Measurements from ENCODE around the gene RANBP1. TPM values are rescaled to one million over a fixed set of nuclear protein-coding genes. Genes with fewer than 3 reads are reported as not detected.

RANBP1 gene
- total and polyA plus RNA-seq, 9 of the 15 experiments (the other 6 are each of a cell fraction or from before 2014, with no cell fraction given) = 162 to 2,891 (median 1,289) TPM

DNA sequence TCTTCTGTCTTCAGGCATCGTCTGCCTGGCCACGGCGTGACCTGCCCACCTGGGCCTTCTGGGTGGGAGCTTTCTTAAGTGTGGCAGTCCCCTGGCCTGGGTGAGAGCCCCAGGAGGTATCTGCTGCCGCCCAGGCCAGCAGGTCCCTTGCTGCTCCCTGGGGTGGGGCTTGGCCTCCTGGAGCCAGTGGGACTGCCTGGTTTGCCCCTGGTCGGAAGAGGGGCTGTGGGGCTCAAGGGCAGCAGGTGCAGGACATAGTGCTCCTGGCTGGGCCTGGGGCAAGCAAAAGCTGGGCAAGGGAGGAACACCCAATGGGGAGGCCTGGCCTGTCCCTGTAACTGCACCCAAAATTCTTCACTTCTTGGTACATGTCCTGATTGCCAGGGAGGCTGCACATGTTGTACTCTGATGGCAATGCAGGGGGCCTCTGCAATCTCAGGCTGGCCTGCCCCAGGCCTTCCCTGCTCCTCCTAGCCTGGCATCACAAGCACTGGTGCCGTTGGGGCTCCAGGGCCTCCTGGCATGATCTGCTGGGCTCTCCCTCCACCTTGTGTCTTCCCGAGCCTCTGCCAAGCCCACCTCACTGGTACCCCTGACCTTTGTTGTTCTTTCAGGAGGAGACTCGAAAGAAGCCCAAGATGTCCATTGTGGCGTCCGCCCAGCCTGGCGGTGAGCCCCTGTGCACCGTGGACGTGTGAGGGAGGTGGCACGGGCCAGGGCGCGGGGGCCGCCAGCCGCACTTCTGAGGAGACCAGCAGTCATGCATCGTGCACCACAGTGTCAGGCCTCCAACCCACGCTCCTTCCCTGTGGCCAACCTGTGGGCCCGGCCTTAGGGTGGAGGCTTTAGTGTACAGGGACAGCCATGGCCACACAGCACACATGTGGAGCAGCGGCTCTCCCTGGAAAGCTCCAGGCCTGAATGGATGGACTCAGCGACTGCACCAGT, 6.2 kb upstream of the RANBP1 start (continued):
- TF ChIP-seq ZNF282 (CRISPR knock-in tag; IDR thresholded peaks at IDR 0.05) (no peak), POLR2A (conservative IDR thresholded peaks at IDR 0.05) (peak; percentile 65), ZNF778 (CRISPR knock-in tag; IDR thresholded peaks at IDR 0.05) (no peak), POLR2G (IDR thresholded peaks at IDR 0.05; ENCODE audit: low read depth, low read length) (peak; percentile 87), HEY1 (CRISPR knock-in tag; IDR thresholded peaks at IDR 0.05; ENCODE audit: borderline replicate concordance) (no peak), FOXJ2 (tag; IDR thresholded peaks at IDR 0.05) (no peak), FOXK1 (CRISPR knock-in tag; IDR thresholded peaks at IDR 0.05; ENCODE audit: borderline replicate concordance) (no peak), NFXL1 (CRISPR knock-in tag; IDR thresholded peaks at IDR 0.05) (no peak), ZNF780A (CRISPR knock-in tag; IDR thresholded peaks at IDR 0.05) (no peak), SP2 (IDR thresholded peaks at IDR 0.05; ENCODE audit: extremely low read depth, low read depth, low read length, poor library complexity, severe bottlenecking) (no peak), TARDBP (IDR thresholded peaks at IDR 0.05) (no peak), ZNF239 (CRISPR knock-in tag; IDR thresholded peaks at IDR 0.05) (no peak), SMARCC2 (IDR thresholded peaks at IDR 0.05; ENCODE audit: low read depth) (no peak), ESRRB (CRISPR knock-in tag; IDR thresholded peaks at IDR 0.05; ENCODE audit: borderline replicate concordance) (no peak), CC2D1A (IDR thresholded peaks at IDR 0.05) (no peak), MCM7 (IDR thresholded peaks at IDR 0.05) (no peak), POLR2B (IDR thresholded peaks at IDR 0.05; ENCODE audit: low read depth, partially characterized antibody) (peak; percentile 46), MIER1 (IDR thresholded peaks at IDR 0.05; ENCODE audit: low read depth) (no peak), NEUROD1 (IDR thresholded peaks at IDR 0.05; ENCODE audit: borderline replicate concordance, low read depth, low read length, partially characterized antibody) (no peak), EP400 (IDR thresholded peaks at IDR 0.05) (no peak), ELF4 (CRISPR knock-in tag; IDR thresholded peaks at IDR 0.05) (0 out of 2 replicates have a peak, but pooled peaks have one; percentile 3)
- TF ChIP-seq, protein P1, sequence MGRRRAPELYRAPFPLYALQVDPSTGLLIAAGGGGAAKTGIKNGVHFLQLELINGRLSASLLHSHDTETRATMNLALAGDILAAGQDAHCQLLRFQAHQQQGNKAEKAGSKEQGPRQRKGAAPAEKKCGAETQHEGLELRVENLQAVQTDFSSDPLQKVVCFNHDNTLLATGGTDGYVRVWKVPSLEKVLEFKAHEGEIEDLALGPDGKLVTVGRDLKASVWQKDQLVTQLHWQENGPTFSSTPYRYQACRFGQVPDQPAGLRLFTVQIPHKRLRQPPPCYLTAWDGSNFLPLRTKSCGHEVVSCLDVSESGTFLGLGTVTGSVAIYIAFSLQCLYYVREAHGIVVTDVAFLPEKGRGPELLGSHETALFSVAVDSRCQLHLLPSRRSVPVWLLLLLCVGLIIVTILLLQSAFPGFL (CRISPR knock-in tag; IDR thresholded peaks at IDR 0.05) = no peak
- TF ChIP-seq, protein P2, sequence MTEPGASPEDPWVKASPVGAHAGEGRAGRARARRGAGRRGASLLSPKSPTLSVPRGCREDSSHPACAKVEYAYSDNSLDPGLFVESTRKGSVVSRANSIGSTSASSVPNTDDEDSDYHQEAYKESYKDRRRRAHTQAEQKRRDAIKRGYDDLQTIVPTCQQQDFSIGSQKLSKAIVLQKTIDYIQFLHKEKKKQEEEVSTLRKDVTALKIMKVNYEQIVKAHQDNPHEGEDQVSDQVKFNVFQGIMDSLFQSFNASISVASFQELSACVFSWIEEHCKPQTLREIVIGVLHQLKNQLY (CRISPR knock-in tag; conservative IDR thresholded peaks at IDR 0.05) = no peak
- TF ChIP-seq, protein P3, sequence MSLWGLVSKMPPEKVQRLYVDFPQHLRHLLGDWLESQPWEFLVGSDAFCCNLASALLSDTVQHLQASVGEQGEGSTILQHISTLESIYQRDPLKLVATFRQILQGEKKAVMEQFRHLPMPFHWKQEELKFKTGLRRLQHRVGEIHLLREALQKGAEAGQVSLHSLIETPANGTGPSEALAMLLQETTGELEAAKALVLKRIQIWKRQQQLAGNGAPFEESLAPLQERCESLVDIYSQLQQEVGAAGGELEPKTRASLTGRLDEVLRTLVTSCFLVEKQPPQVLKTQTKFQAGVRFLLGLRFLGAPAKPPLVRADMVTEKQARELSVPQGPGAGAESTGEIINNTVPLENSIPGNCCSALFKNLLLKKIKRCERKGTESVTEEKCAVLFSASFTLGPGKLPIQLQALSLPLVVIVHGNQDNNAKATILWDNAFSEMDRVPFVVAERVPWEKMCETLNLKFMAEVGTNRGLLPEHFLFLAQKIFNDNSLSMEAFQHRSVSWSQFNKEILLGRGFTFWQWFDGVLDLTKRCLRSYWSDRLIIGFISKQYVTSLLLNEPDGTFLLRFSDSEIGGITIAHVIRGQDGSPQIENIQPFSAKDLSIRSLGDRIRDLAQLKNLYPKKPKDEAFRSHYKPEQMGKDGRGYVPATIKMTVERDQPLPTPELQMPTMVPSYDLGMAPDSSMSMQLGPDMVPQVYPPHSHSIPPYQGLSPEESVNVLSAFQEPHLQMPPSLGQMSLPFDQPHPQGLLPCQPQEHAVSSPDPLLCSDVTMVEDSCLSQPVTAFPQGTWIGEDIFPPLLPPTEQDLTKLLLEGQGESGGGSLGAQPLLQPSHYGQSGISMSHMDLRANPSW (CRISPR knock-in tag; IDR thresholded peaks at IDR 0.05) = peak; percentile 61; the same call in 1 of the 2 replicates
- TF ChIP-seq, protein P4, sequence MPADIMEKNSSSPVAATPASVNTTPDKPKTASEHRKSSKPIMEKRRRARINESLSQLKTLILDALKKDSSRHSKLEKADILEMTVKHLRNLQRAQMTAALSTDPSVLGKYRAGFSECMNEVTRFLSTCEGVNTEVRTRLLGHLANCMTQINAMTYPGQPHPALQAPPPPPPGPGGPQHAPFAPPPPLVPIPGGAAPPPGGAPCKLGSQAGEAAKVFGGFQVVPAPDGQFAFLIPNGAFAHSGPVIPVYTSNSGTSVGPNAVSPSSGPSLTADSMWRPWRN (IDR thresholded peaks at IDR 0.05; ENCODE audit: low read depth) = no peak

Measured in K562 (cell line).